SK-N-SH (cell line): Measurements from ENCODE around the gene CDK15. TPM values are rescaled to one million over a fixed set of nuclear protein-coding genes. Genes with fewer than 3 reads are reported as not detected.

Source experiments
- CTCF ChIA-PET: fragments of 300-600, 350-600 bp; formaldehyde crosslinking; extraction: SDS; loops from one replicate; lab custom pipeline; 2021; lab: Yijun Ruan, JAX
- POLR2A ChIA-PET: fragments of 350-600 bp; sonication (Branson Sonifier 250); formaldehyde crosslinking; extraction: SDS; loops from one replicate; lab custom pipeline; 2020; ENCODE audit warnings: antibody characterized with exemption, inconsistent platforms; lab: Yijun Ruan, JAX
- DNase-seq: peaks from one replicate; pipeline ENCODE4 v3.0.0; 2012
- H2AFZ ChIP-seq: fragments of 200-600 bp; sonication (generic); 2 replicates; pipeline ENCODE4 v1.8.1; 2016; ENCODE audit warnings: antibody characterized with exemption, mild to moderate bottlenecking, low read depth
- H3F3A ChIP-seq: fragments of 200-600 bp; sonication (generic); replicated peaks from 2 replicates; pipeline ENCODE3; 2016; ENCODE audit warnings: antibody characterized with exemption, mild to moderate bottlenecking; ENCODE audit not compliant: insufficient read depth
- H3K27ac ChIP-seq, 2 experiments: fragments of 200-500 bp in 1 of 2; fragments of 200-600 bp in 1 of 2; sonication (Bioruptor generic) in 1 of 2; sonication (generic), shearing (Covaris generic) in 1 of 2; 2 replicates each; pipeline versions ENCODE4 v1.5.1 to v1.6.1; 2014 to 2016; ENCODE audit warnings: low read depth in 2 of 2, inconsistent platforms in 1 of 2, low read length in 1 of 2, mild to moderate bottlenecking in 1 of 2, mixed read lengths in 1 of 2
- H3K27me3 ChIP-seq: fragments of 200-600 bp; sonication (generic), shearing (Covaris generic); 2 replicates; pipeline ENCODE4 v1.6.1; 2016; ENCODE audit warnings: mixed run types; ENCODE audit not compliant: insufficient read depth
- H3K36me3 ChIP-seq, 2 experiments: fragments of 200-500 bp in 1 of 2; fragments of 200-600 bp in 1 of 2; sonication (Bioruptor generic) in 1 of 2; sonication (generic) in 1 of 2; replicated peaks in 1 of 2; 2 replicates each; pipeline versions ENCODE3 to v1.5.1; 2014 to 2016; ENCODE audit warnings: low read length in 1 of 2, mild to moderate bottlenecking in 1 of 2; ENCODE audit not compliant: insufficient read depth in 2 of 2, control insufficient read depth in 1 of 2
- H3K4me1 ChIP-seq, 2 experiments: fragments of 200-500 bp in 1 of 2; fragments of 200-600 bp in 1 of 2; sonication (Bioruptor generic) in 1 of 2; sonication (generic), shearing (Covaris generic) in 1 of 2; 2 replicates each; pipeline versions ENCODE4 v1.5.1 to v1.6.1; 2014 to 2016; ENCODE audit warnings: low read depth in 1 of 2, low read length in 1 of 2, mixed run types in 1 of 2; ENCODE audit not compliant: insufficient read depth in 2 of 2, control insufficient read depth in 1 of 2
- H3K4me2 ChIP-seq: fragments of 200-600 bp; sonication (generic), shearing (Covaris generic); 2 replicates; pipeline ENCODE4 v1.6.1; 2017; ENCODE audit warnings: mixed run types
- H3K4me3 ChIP-seq, 2 experiments: fragments of 200-500 bp in 1 of 2; fragments of 200-600 bp in 1 of 2; sonication (Bioruptor generic) in 1 of 2; sonication (generic), shearing (Covaris generic) in 1 of 2; 2 replicates each; pipeline versions ENCODE4 v1.5.1 to v1.8.1; 2014 to 2016; ENCODE audit warnings: low read depth in 2 of 2, inconsistent platforms in 1 of 2, low read length in 1 of 2, mild to moderate bottlenecking in 1 of 2, mixed read lengths in 1 of 2, moderate library complexity in 1 of 2
- H3K79me2 ChIP-seq: fragments of 200-600 bp; sonication (generic); 2 replicates; pipeline ENCODE4 v1.8.1; 2017; ENCODE audit warnings: mild to moderate bottlenecking; ENCODE audit not compliant: insufficient read depth
- H3K9ac ChIP-seq: fragments of 200-600 bp; sonication (generic); 2 replicates; pipeline ENCODE4 v1.6.1; 2017; ENCODE audit warnings: mixed run types
- H3K9me2 ChIP-seq: fragments of 200-600 bp; sonication (generic); 2 replicates; pipeline ENCODE4 v1.6.1; 2017; ENCODE audit warnings: mixed run types
- H3K9me3 ChIP-seq: fragments of 200-600 bp; sonication (generic); 2 replicates; pipeline ENCODE4 v1.6.1; 2017; ENCODE audit warnings: mixed run types, mild to moderate bottlenecking, moderate library complexity
- H4K20me1 ChIP-seq: fragments of 200-600 bp; sonication (generic); 2 replicates; pipeline ENCODE4 v1.6.1; 2017; ENCODE audit warnings: mild to moderate bottlenecking, mixed run types; ENCODE audit not compliant: insufficient read depth
- ELF1 ChIP-seq: IDR thresholded peaks from 2 replicates; pipeline ENCODE4 v1.4.0; 2012
- EZH2phosphoT487 ChIP-seq: fragments of 200-600 bp; sonication (generic); IDR thresholded peaks from 2 replicates; pipeline ENCODE4 v1.6.1; 2017; ENCODE audit warnings: low read depth, mixed run types, mild to moderate bottlenecking, antibody characterized with exemption, moderate library complexity, borderline replicate concordance
- GATA2 ChIP-seq: sonication (generic); formaldehyde crosslinking; IDR thresholded peaks from 2 replicates; pipeline ENCODE4 v1.5.0; 2020; ENCODE audit warnings: mild to moderate bottlenecking, missing genetic modification reagents
- JUND ChIP-seq: IDR thresholded peaks from 2 replicates; pipeline ENCODE4 v1.4.0; 2012
- MEF2A ChIP-seq: IDR thresholded peaks from 2 replicates; pipeline ENCODE4 v1.4.0; 2012; ENCODE audit warnings: low read depth, borderline replicate concordance
- POLR2AphosphoS5 ChIP-seq: IDR thresholded peaks from 2 replicates; pipeline ENCODE4 v1.6.1; 2012; ENCODE audit warnings: low read depth, low read length
- RFX5 ChIP-seq: IDR thresholded peaks from 2 replicates; pipeline ENCODE4 v1.6.1; 2012; ENCODE audit warnings: mild to moderate bottlenecking, improper control_type of control experiment, low read length
- SIN3A ChIP-seq: IDR thresholded peaks from 2 replicates; pipeline ENCODE4 v1.6.1; 2012; ENCODE audit warnings: low read depth, mild to moderate bottlenecking, low read length, moderate library complexity, borderline replicate concordance
- TAF1 ChIP-seq: IDR thresholded peaks from 2 replicates; pipeline ENCODE4 v1.6.1; 2012; ENCODE audit warnings: low read depth, mild to moderate bottlenecking, low read length, moderate library complexity, borderline replicate concordance
- TCF12 ChIP-seq: IDR thresholded peaks from 2 replicates; pipeline ENCODE4 v1.4.0; 2012
- TEAD4 ChIP-seq: IDR thresholded peaks from 2 replicates; pipeline ENCODE4 v1.4.0; 2012; ENCODE audit warnings: mild to moderate bottlenecking, borderline replicate concordance; ENCODE audit not compliant: insufficient read depth
- WGBS: methylation state at CpG from one replicate; pipeline ENCODE4 v1.1.6; 2017; ENCODE audit warnings: low lambda C conversion rate; 5-methylcytosine and 5-hydroxymethylcytosine counted together
- polyA plus RNA-seq, 3 experiments: library from polyadenylated mRNA; depleted of rRNA; stranded (reverse); fragments of >200 nt; gene quantifications; 2 replicates each; pipeline ENCODE4 v1.2.3, GENCODE V29; 2012
- TF ChIP-seq, protein P1 (sequence below): IDR thresholded peaks from 2 replicates; pipeline ENCODE4 v1.4.0; 2012; ENCODE audit warnings: low read depth, borderline replicate concordance
- TF ChIP-seq, protein P2 (sequence below): fragments of 150-350 bp; IDR thresholded peaks from 2 replicates; pipeline ENCODE4 v1.6.1; 2016; ENCODE audit warnings: mild to moderate bottlenecking, low read depth, low read length
- TF ChIP-seq, protein P3 (sequence below): IDR thresholded peaks from 2 replicates; pipeline ENCODE4 v1.4.0; 2012; ENCODE audit warnings: low read depth
- TF ChIP-seq, protein P4 (sequence below): fragments of 150-350 bp; IDR thresholded peaks from 2 replicates; pipeline ENCODE4 v1.6.1; 2017; ENCODE audit warnings: antibody characterized with exemption, low read length, low read depth, borderline replicate concordance
- TF ChIP-seq, protein P5 (sequence below): IDR thresholded peaks from 2 replicates; pipeline ENCODE4; 2012

Gene CDK15
- polyA plus RNA-seq, 1 of the 3 experiments (the other 2 are of a cell fraction) = 1.8 TPM

DNA sequence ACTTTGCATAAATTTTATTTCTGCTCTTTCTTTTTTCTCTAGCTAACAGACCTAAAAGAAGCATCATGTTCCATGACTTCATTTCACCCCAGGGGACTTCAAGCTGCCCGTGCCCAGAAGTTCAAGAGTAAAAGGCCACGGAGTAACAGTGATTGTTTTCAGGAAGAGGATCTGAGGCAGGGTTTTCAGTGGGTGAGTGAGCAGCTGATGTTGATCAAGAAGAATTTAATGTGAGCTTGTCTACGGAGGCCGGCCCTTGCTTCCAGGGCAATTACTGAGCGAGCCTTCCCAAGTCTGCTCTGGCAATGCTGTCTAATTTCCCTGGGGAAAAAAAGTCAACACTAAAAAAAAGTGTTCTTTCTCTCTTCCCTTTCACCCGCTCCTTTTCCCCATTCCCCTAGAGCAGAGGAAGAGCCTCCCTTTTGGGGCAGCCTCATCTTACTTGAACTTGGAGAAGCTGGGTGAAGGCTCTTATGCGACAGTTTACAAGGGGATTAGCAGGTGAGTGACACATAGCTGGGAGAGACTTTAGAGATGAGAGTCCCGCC, 1.2 kb downstream of the CDK15 start:
- Histone ChIP-seq H3F3A (peaks cover 4% of the 10 kb centered on the region), H3K9me2 (no peaks in the 10 kb centered on the region), H3K9me3 (no peaks in the 10 kb centered on the region), H3K4me2 (peak overlapping the region; percentile 62), H3K79me2 (no peaks in the 10 kb centered on the region), H3K27me3 (no peaks in the 10 kb centered on the region), H3K36me3 (no peaks in the 10 kb centered on the region), H3K4me1 (peaks cover 17 to 18% of the 10 kb centered on the region in 2 experiments)
- 39% methylated on average over 8 of the region's 8 CpGs for WGBS
- POLR2A ChIA-PET = no interaction called here
- CTCF ChIA-PET = interaction anchor here (1.1 to 3.1 kb wide), 6 partner anchors 10 to 370 kb away, joined by 3 to 12 read pairs (median 6); no protein-coding TSS in a partner anchor
- TF ChIP-seq TCF12 (peak; percentile 39; the same call in 1 of the 2 replicates), RFX5 (no peak), POLR2AphosphoS5 (peak; percentile 29; the same call in 1 of the 2 replicates)
- TF ChIP-seq, protein P1, sequence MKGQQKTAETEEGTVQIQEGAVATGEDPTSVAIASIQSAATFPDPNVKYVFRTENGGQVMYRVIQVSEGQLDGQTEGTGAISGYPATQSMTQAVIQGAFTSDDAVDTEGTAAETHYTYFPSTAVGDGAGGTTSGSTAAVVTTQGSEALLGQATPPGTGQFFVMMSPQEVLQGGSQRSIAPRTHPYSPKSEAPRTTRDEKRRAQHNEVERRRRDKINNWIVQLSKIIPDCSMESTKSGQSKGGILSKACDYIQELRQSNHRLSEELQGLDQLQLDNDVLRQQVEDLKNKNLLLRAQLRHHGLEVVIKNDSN = no peak
- TF ChIP-seq, protein P2, sequence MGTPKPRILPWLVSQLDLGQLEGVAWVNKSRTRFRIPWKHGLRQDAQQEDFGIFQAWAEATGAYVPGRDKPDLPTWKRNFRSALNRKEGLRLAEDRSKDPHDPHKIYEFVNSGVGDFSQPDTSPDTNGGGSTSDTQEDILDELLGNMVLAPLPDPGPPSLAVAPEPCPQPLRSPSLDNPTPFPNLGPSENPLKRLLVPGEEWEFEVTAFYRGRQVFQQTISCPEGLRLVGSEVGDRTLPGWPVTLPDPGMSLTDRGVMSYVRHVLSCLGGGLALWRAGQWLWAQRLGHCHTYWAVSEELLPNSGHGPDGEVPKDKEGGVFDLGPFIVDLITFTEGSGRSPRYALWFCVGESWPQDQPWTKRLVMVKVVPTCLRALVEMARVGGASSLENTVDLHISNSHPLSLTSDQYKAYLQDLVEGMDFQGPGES = no peak
- TF ChIP-seq, all 33 proteins: peak for 2
- no peak overlapping the region for H3K4me3 ChIP-seq
- DNase-seq = peak; percentile 36
- peak overlapping the region; percentile 38; the same call in 1 of the 2 replicates for H3K9ac ChIP-seq
- H2AFZ ChIP-seq = peak overlapping the region; percentile 84
- no peaks in the 10 kb centered on the region for H4K20me1 ChIP-seq
- H3K27ac ChIP-seq = peak overlapping the region; percentile 58 to 76

DNA sequence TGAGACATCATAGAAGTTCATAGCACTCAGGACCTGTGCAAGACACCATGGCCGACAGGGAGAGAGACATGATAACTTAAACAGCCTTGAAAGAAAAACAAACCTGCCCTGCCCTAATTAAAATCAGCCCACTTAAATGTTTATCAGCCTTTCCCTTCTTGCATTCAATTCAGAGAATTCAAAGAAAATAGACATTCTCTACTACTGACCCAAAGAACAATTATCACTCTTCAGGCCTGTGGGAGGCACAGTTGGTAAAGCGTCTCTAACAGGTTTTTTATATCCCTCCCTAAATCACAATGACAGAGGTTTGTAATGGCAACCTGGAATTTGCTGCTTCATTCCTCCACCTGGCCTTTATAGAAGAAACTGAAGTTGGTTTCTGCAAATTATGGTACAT, 1.7 kb downstream of the CDK15 start:
- Histone ChIP-seq H3K36me3 (no peaks in the 10 kb centered on the region), H2AFZ (peak overlapping the region; percentile 84; the same call in 1 of the 2 replicates)
- TF ChIP-seq SIN3A = no peak
- no peak for TF ChIP-seq MEF2A
- TF ChIP-seq, protein P3, sequence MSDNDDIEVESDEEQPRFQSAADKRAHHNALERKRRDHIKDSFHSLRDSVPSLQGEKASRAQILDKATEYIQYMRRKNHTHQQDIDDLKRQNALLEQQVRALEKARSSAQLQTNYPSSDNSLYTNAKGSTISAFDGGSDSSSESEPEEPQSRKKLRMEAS = no peak
- TF ChIP-seq, protein P1 = no peak
- TF ChIP-seq, protein P4, sequence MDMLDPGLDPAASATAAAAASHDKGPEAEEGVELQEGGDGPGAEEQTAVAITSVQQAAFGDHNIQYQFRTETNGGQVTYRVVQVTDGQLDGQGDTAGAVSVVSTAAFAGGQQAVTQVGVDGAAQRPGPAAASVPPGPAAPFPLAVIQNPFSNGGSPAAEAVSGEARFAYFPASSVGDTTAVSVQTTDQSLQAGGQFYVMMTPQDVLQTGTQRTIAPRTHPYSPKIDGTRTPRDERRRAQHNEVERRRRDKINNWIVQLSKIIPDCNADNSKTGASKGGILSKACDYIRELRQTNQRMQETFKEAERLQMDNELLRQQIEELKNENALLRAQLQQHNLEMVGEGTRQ = no peak
- TF ChIP-seq JUND = no peak
- no peak for TF ChIP-seq GATA2 (CRISPR knock-in tag)
- TF ChIP-seq, protein P5, sequence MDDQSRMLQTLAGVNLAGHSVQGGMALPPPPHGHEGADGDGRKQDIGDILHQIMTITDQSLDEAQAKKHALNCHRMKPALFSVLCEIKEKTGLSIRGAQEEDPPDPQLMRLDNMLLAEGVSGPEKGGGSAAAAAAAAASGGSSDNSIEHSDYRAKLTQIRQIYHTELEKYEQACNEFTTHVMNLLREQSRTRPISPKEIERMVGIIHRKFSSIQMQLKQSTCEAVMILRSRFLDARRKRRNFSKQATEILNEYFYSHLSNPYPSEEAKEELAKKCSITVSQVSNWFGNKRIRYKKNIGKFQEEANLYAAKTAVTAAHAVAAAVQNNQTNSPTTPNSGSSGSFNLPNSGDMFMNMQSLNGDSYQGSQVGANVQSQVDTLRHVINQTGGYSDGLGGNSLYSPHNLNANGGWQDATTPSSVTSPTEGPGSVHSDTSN = no peak
- no peak for TF ChIP-seq TAF1
- no peak for TF ChIP-seq EZH2phosphoT487
- TF ChIP-seq RFX5 = no peak
- no peak for TF ChIP-seq POLR2AphosphoS5
- TF ChIP-seq TEAD4 = no peak
- no peak for TF ChIP-seq ELF1
- TF ChIP-seq, all 33 proteins: peak for 0
- Histone ChIP-seq H3K9ac (no peak overlapping the region), H3K79me2 (no peaks in the 10 kb centered on the region), H4K20me1 (no peaks in the 10 kb centered on the region), H3F3A (peaks cover 4% of the 10 kb centered on the region), H3K27me3 (no peaks in the 10 kb centered on the region), H3K27ac (peak overlapping the region; percentile 58 to 76; a peak in 3 of 4 replicates), H3K9me3 (no peaks in the 10 kb centered on the region), H3K4me3 (no peak overlapping the region), H3K9me2 (no peaks in the 10 kb centered on the region), H3K4me1 (peaks cover 18 to 20% of the 10 kb centered on the region in 2 experiments), H3K4me2 (peak overlapping the region; percentile 62; the same call in 1 of the 2 replicates)
- 63% methylated on average over 2 of the region's 2 CpGs for WGBS
- DNase-seq = no peak
- POLR2A ChIA-PET = no interaction called here
- CTCF ChIA-PET = interaction anchor here (1.1 to 3.1 kb wide), 6 partner anchors 11 to 370 kb away, joined by 3 to 12 read pairs (median 6); no protein-coding TSS in a partner anchor
